ENCODE measurements around the gene KRT6A. TPM values are rescaled to one million over a fixed set of nuclear protein-coding genes. Genes with fewer than 3 reads are reported as not detected.

The KRT6A gene
- total and polyA plus RNA-seq, 2 of the 13 experiments (the other 11 are each of a cell fraction or from before 2014, with no cell fraction given): 0.13 TPM; not detected in 1

DNA sequence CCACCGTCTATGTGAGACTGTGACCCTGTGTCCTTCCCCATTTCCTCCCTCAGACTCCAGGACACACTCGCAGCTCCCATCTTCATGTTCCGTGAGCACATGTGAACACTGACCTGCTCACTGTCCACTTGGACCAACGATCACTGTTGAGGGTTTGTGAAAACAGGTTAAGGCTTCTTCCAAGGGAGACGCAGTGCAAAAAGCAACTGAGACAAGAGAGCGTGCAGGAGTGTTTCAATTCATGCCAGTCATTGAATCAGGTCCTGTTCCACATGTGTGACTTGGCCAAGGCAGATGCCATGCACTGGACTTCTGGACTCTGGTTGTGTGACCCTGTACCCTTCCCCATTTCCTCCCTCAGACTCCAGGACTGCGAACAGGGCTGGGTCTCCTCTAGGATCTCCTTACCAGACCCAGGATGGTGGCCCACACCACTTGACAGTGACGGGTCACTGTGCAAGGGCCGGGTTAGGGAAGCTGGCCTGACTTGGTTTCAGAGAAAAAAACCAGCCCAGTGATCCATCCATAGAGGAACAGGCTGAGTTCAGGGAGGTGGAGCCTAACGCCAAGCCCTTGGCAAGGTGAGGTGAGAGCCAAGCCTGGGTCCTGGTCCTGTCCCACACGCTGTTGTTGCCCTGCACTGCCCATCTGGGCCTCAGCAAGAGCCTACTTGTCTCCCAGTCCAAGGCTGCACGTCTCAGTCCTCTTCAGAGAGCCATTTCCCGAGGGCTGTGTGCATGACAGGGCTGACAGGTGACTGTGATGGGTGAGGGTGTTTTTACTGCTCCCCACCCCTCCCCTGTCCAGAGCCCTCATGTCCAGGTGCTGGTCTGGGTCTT lies 32.8 kb upstream of the KRT6A start (continued):
- TF ChIP-seq, protein P1, sequence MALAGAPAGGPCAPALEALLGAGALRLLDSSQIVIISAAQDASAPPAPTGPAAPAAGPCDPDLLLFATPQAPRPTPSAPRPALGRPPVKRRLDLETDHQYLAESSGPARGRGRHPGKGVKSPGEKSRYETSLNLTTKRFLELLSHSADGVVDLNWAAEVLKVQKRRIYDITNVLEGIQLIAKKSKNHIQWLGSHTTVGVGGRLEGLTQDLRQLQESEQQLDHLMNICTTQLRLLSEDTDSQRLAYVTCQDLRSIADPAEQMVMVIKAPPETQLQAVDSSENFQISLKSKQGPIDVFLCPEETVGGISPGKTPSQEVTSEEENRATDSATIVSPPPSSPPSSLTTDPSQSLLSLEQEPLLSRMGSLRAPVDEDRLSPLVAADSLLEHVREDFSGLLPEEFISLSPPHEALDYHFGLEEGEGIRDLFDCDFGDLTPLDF (CRISPR knock-in tag; IDR thresholded peaks at IDR 0.05): no peak
- TF ChIP-seq ZNF232 (CRISPR knock-in tag; IDR thresholded peaks at IDR 0.05; ENCODE audit: borderline replicate concordance) (no peak), ELF3 (CRISPR knock-in tag; IDR thresholded peaks at IDR 0.05) (no peak), SP5 (CRISPR knock-in tag; IDR thresholded peaks at IDR 0.05; ENCODE audit: borderline replicate concordance, low read depth) (no peak)

DNA sequence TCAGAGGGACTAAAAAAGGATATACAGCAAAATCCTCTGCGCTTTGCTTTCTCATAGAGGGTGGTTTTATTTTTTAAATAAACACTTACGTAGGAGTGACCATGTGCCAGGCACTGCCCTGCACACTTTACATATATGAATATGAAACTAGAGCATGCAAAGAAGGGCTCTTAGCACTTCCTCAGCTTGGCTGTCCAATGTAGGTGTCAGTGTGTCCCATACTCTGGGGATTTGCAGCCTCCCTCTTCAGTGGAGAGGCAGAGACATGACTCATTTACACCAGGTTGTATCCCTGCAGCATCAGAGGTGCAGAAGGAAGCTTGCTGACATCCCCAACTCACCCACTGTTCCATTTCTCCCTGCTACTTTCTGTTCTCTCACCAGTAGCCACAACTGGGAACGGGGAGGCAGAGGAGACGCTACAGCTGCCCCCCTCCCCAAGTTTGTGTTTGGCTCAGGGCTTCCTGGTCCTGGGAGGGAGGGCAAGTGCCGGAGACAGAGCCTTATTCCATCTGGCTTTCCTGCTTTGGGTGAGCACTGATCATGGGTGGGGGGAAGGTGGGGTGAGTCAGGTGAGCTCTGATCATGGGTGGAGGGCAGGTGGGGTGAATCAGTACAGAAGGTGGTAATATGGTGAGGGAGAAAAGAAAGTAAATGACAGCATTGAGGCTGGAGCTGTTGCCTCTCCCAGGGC lies 32.0 kb upstream of the KRT6A start:
- ChIA-PET CTCF (ENCODE audit: low intra/inter-chr PET ratio, low total read pairs) (no interaction called here), POLR2A (no interaction called here)
- TF ChIP-seq, protein P2, sequence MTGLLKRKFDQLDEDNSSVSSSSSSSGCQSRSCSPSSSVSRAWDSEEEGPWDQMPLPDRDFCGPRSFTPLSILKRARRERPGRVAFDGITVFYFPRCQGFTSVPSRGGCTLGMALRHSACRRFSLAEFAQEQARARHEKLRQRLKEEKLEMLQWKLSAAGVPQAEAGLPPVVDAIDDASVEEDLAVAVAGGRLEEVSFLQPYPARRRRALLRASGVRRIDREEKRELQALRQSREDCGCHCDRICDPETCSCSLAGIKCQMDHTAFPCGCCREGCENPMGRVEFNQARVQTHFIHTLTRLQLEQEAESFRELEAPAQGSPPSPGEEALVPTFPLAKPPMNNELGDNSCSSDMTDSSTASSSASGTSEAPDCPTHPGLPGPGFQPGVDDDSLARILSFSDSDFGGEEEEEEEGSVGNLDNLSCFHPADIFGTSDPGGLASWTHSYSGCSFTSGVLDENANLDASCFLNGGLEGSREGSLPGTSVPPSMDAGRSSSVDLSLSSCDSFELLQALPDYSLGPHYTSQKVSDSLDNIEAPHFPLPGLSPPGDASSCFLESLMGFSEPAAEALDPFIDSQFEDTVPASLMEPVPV (CRISPR knock-in tag; IDR thresholded peaks at IDR 0.05): no peak
- TF ChIP-seq, protein P3, sequence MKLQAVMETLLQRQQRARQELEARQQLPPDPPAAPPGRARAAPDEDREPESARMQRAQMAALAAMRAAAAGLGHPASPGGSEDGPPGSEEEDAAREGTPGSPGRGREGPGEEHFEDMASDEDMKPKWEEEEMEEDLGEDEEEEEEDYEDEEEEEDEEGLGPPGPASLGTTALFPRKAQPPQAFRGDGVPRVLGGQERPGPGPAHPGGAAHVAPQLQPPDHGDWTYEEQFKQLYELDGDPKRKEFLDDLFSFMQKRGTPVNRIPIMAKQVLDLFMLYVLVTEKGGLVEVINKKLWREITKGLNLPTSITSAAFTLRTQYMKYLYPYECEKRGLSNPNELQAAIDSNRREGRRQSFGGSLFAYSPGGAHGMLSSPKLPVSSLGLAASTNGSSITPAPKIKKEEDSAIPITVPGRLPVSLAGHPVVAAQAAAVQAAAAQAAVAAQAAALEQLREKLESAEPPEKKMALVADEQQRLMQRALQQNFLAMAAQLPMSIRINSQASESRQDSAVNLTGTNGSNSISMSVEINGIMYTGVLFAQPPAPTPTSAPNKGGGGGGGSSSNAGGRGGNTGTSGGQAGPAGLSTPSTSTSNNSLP (IDR thresholded peaks at IDR 0.05; ENCODE audit: low read depth, low read length): no peak
- TF ChIP-seq KDM5B (CRISPR knock-in tag; IDR thresholded peaks at IDR 0.05; ENCODE audit: borderline replicate concordance) (no peak), NKX3-1 (CRISPR knock-in tag; IDR thresholded peaks at IDR 0.05) (no peak), ATF1 (CRISPR knock-in tag; IDR thresholded peaks at IDR 0.05) (no peak), ZNF24 (IDR thresholded peaks at IDR 0.05) (no peak), ZNF75D (CRISPR knock-in tag; IDR thresholded peaks at IDR 0.05; ENCODE audit: borderline replicate concordance) (no peak), TEAD2 (CRISPR knock-in tag; IDR thresholded peaks at IDR 0.05) (no peak), ZNF230 (CRISPR knock-in tag; IDR thresholded peaks at IDR 0.05) (no peak)
- TF ChIP-seq, protein P4, sequence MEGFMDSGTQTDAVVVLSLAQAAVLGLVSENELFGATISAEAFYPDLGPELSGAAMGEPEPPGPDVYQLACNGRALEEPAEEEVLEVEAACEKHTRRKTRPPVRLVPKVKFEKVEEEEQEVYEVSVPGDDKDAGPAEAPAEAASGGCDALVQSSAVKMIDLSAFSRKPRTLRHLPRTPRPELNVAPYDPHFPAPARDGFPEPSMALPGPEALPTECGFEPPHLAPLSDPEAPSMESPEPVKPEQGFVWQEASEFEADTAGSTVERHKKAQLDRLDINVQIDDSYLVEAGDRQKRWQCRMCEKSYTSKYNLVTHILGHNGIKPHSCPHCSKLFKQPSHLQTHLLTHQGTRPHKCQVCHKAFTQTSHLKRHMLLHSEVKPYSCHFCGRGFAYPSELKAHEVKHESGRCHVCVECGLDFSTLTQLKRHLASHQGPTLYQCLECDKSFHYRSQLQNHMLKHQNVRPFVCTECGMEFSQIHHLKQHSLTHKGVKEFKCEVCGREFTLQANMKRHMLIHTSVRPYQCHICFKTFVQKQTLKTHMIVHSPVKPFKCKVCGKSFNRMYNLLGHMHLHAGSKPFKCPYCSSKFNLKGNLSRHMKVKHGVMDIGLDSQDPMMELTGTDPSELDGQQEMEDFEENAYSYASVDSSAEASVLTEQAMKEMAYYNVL (CRISPR knock-in tag; IDR thresholded peaks at IDR 0.05; ENCODE audit: borderline replicate concordance): no peak
- Histone ChIP-seq H3K36me3 (replicated peaks in 1 of 2; ENCODE audit: control insufficient read depth in 1 of 2, insufficient read depth in 2 of 2, low read length in 2 of 2) (no peaks in the 10 kb centered on the region), H3K4me1 (ENCODE audit: insufficient read depth, low read length) (no peaks in the 10 kb centered on the region), H3K9ac (ENCODE audit: insufficient read depth, low read depth, low read length) (no peak overlapping the region), H3K4me3 (replicated peaks in 1 of 3; ENCODE audit: insufficient read depth in 1 of 3, low read depth in 2 of 3, low read length in 3 of 3) (no peak overlapping the region), H2AFZ (ENCODE audit: low read length) (no peak overlapping the region), H3K79me2 (ENCODE audit: insufficient read depth, low read length) (no peaks in the 10 kb centered on the region), H3K4me2 (ENCODE audit: low read depth, low read length) (no peak overlapping the region), H4K20me1 (ENCODE audit: insufficient read depth, low read length) (no peaks in the 10 kb centered on the region), H3K27me3 (ENCODE audit: control insufficient read depth in 1 of 2, insufficient read depth in 2 of 2, low read length in 2 of 2) (peaks cover 6 to 9% of the 10 kb centered on the region in 2 experiments; a peak in 3 of 5 replicates), H3K9me3 (ENCODE audit: low read length) (no peaks in the 10 kb centered on the region), H3K27ac (ENCODE audit: extremely low read length, insufficient read depth, low read length) (no peak overlapping the region)
- intact Hi-C loops (cut with micrococcal nuclease; ENCODE audit: unreplicated experiment): no loop called here
- in situ Hi-C loops (cut with HindIII; ENCODE audit: extremely low pct_ligation_motif_present, low pct_unique_long_range_greater_than_20kb): loop anchor here (25.0 kb wide), 1 partner anchor 388 kb away; no protein-coding TSS in a partner anchor
- no TSS peak for BruUV-seq (replicated peaks)
- FAIRE-seq (no peak), ATAC-seq (no peak), DNase-seq (ENCODE audit: low spot score) (no peak)
- 56% methylated on average over 5 of the region's 5 CpGs for WGBS (ENCODE audit: low lambda C conversion rate)
